Measurements from ENCODE around the gene TRUB2.
"Not testable (repeated sequence)": the region's sequence is repeated elsewhere in the genome, so short reads cannot be mapped to it uniquely, and the experiment has no call there.

TRUB2 gene

GRCh38 chr9:128280084-128280622 lies 42.1 kb downstream of the TRUB2 start:
- DNase-seq (ENCODE audit: low read depth): no peak
- H3K4me3 ChIP-seq (ENCODE audit: low read depth, low read length): no peak overlapping the region
- no peak for TF ChIP-seq CTCF (IDR thresholded peaks at IDR 0.05; ENCODE audit: control insufficient read depth, extremely low read depth, insufficient read depth)

GRCh38 chr9:128279088-128280073 lies 42.9 kb downstream of the TRUB2 start:
- not testable (repeated sequence) for DNase-seq (ENCODE audit: low read depth); H3K4me3 ChIP-seq (ENCODE audit: low read depth, low read length)

- no peak for TF ChIP-seq CTCF (IDR thresholded peaks at IDR 0.05; ENCODE audit: control insufficient read depth, extremely low read depth, insufficient read depth)
- peak overlapping the region; percentile 87 for H3K4me3 ChIP-seq (ENCODE audit: low read depth, low read length)
- DNase-seq (ENCODE audit: low read depth): no peak
Measured at GRCh38 chr9:128276574-128277270, 45.5 kb downstream of the TRUB2 start.

GRCh38 chr9:128276008-128276573 lies 46.2 kb downstream of the TRUB2 start, which contains the start of gene SWI5:
TSS of gene SWI5 (plus strand) at chr9:128276276.
- peak within 1 kb of the TSS; percentile 87 for H3K4me3 ChIP-seq (ENCODE audit: low read depth, low read length)
- TF ChIP-seq CTCF (IDR thresholded peaks at IDR 0.05; ENCODE audit: control insufficient read depth, extremely low read depth, insufficient read depth): no peak
- peak; percentile 96 for DNase-seq (ENCODE audit: low read depth)

- no peak for TF ChIP-seq CTCF (IDR thresholded peaks at IDR 0.05; ENCODE audit: control insufficient read depth, extremely low read depth, insufficient read depth)
- peak within 1 kb of the TSS; percentile 87 for H3K4me3 ChIP-seq (ENCODE audit: low read depth, low read length)
- DNase-seq (ENCODE audit: low read depth): no peak
Measured at GRCh38 chr9:128275198-128276007, 46.8 kb downstream of the TRUB2 start, which contains the start of gene GOLGA2. TSS of gene GOLGA2 (minus strand) at chr9:128276007. CDS start at chr9:128275976, 31 bp downstream.

GRCh38 chr9:128274245-128274644 lies 48.0 kb downstream of the TRUB2 start:
- peak overlapping the region; percentile 87; the same call in 1 of the 2 replicates for H3K4me3 ChIP-seq (ENCODE audit: low read depth, low read length)
- TF ChIP-seq CTCF (IDR thresholded peaks at IDR 0.05; ENCODE audit: control insufficient read depth, extremely low read depth, insufficient read depth): no peak
- DNase-seq (ENCODE audit: low read depth): no peak

Measured in LNCaP clone FGC (cell line).